Muscle layer of colon (tissue), 2 donors: ENCODE measurements around the gene ABCC8.
A peak's percentile ranks its signal among the peaks of the same experiment; 100 is the strongest.

Experiments
- H3K27ac ChIP-seq: one replicate; pipeline ENCODE4 v1.7.0; 2013; ENCODE audit warnings: low read depth, mild to moderate bottlenecking, low read length, moderate library complexity
- H3K27me3 ChIP-seq, 2 donors: one replicate each; pipeline ENCODE4 v1.7.0; 2013; ENCODE audit warnings: low read length in 2 of 2, mild to moderate bottlenecking in 2 of 2; ENCODE audit not compliant: insufficient read depth in 2 of 2, control insufficient read depth in 1 of 2
- H3K36me3 ChIP-seq: one replicate; pipeline ENCODE4 v1.7.0; 2013; ENCODE audit warnings: mild to moderate bottlenecking, low read length; ENCODE audit not compliant: insufficient read depth
- H3K4me1 ChIP-seq: one replicate; pipeline ENCODE4 v1.7.0; 2013; ENCODE audit warnings: mild to moderate bottlenecking, low read length; ENCODE audit not compliant: insufficient read depth
- H3K4me3 ChIP-seq, 2 donors: one replicate each; pipeline ENCODE4 v1.7.0; 2013; ENCODE audit warnings: low read length in 2 of 2, low read depth in 1 of 2, mild to moderate bottlenecking in 1 of 2, moderate library complexity in 1 of 2
- H3K9ac ChIP-seq: one replicate; pipeline ENCODE4 v1.7.0; 2013; ENCODE audit warnings: low read length
- H3K9me3 ChIP-seq: one replicate; pipeline ENCODE4 v1.7.0; 2013; ENCODE audit warnings: mild to moderate bottlenecking, low read length
- donor health status: abdominal sarcoma.
- donor health status: Adenocarcinoma of cecum.

ABCC8 gene

DNA sequence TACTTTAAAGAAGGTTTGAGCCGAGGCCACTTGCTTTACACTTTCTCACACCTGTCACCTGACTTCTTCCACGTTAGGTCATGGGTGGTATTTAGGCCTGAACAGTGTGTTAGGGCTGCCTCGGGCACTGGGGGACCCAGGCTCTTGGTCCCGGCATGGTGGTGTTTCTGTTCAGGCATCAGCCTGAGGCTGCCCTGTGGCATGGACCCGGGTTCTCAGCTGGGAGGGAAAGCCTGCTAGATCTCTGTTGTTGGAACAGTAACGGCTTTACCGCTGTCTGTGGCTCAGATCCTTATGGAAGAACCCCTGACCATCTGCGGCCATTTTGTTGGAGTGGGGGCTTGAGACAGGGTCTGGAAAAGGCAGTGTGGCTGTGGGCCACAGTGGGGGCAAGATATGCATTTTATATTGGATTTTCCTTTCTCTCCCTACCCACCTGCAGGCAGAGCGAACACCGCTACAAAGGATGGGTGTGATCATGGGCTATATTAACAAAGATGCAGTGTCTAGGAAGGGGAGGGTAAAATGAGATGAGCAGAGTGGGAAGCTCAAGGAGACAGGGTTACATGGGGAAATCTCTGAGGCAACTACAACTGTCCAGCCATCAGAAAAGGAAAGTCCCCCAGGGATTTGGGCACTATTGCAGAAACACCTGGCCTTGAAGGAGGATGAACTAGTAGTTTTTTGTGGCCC is 86.5 kb downstream of the ABCC8 start:
- H3K4me3 ChIP-seq = no peak overlapping the region
- H3K27ac ChIP-seq = no peak overlapping the region

DNA sequence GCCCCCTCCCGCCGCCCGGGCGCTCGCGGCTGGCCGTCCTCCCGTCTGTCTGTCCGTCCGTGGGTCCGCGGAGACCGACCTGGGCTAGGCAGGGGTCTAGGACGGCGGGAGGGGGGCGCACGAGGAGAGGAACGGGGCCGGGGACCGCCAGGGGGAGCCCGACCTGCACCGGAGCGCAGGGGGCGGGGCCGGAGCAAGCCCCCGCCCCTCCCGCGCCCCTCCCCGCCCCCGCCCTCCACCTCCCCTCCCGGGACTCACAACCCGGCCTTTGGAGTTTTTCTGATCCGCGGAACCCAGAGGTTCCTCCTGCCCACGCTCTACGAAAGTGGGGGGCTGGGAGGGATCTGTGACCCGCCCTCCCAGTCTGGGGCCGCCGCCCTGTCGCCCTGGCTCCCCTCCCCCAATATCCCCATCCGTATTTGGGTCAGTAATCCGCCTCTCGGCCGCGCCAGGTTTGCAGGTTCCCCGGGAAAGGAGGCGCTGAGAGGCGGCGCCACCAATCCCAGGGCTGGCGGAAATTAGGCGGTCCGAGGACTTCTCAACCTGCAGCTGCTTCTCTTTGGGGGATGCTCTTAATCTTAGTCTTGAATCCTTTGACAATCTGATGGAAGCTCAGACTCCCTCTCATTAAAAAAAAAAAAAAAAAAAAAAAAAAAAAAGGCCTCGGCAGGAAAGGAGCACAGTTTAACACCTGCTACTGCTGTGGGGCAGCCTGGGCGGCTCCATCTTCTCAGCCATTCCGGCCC is 87.3 kb downstream of the ABCC8 start:
- Histone ChIP-seq H3K4me1 (no peaks in the 10 kb centered on the region), H3K9me3 (no peaks in the 10 kb centered on the region), H3K27ac (no peak overlapping the region), H3K27me3 (no peaks in the 10 kb centered on the region), H3K36me3 (no peaks in the 10 kb centered on the region), H3K4me3 (peak overlapping the region in 1 of 2 donors; percentile 57), H3K9ac (no peak overlapping the region)

More for the DNA sequence above, 86.5 kb downstream of the ABCC8 start:
- no peaks in the 10 kb centered on the region for H3K4me1 ChIP-seq
- H3K9me3 ChIP-seq = no peaks in the 10 kb centered on the region
- no peaks in the 10 kb centered on the region for H3K36me3 ChIP-seq
- H3K9ac ChIP-seq = no peak overlapping the region
- no peaks in the 10 kb centered on the region for H3K27me3 ChIP-seq

DNA sequence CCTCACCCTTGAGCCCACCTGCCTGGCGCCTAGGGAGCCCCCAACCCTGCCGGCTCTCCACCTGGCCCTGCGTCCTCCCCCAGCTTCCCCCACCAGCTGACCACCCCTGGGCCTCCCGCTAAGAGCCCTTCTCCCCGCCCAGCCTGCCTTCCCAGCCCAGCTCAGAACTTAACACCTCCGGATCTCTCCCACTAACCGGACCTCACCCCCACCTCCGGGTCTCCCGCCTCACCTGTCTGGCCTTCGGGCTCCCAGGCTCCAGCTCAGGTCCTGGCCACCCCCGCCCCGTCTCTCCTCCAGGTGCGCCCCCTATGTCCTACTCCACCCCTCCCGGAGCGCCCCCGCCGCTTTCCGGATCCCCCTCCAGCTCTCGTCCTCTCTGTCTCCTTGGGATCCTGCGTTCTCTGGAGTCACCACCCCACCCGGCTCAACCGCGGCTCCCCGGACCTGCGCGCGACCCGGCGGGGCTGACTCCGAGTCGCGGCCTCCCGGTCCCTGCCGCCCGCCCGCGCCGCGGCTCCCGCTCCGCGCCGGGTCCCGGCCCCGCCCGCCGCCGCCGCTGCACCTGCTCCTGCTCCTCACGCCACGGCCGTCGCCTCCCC is 87.9 kb downstream of the ABCC8 start, which contains the start of gene KCNJ11:
Gene KCNJ11, minus strand, starts transcription at position 51 of the 602 bp plus-strand sequence. CDS start 568 bp downstream, outside the sequence.
- H3K4me1 ChIP-seq = no peaks in the 10 kb centered on the region
- H3K27me3 ChIP-seq = no peaks in the 10 kb centered on the region
- no peaks in the 10 kb centered on the region for H3K36me3 ChIP-seq
- peak within 1 kb of the TSS in 1 of 2 donors; percentile 57 for H3K4me3 ChIP-seq
- no peaks in the 10 kb centered on the region for H3K9me3 ChIP-seq
- no peak within 1 kb of the TSS for H3K27ac ChIP-seq
- no peak within 1 kb of the TSS for H3K9ac ChIP-seq

- Histone ChIP-seq H3K27ac (no peak overlapping the region), H3K4me3 (no peak overlapping the region), H3K4me1 (no peaks in the 10 kb centered on the region), H3K27me3 (no peaks in the 10 kb centered on the region), H3K36me3 (no peaks in the 10 kb centered on the region), H3K9me3 (no peaks in the 10 kb centered on the region), H3K9ac (no peak overlapping the region)
These were observed 88.8 kb downstream of the ABCC8 start for GRCh38 chr11:17387811-17388210.

- H3K9me3 ChIP-seq = no peaks in the 10 kb centered on the region
- H3K27me3 ChIP-seq = no peaks in the 10 kb centered on the region
- no peaks in the 10 kb centered on the region for H3K36me3 ChIP-seq
- H3K4me3 ChIP-seq = no peak overlapping the region
- H3K4me1 ChIP-seq = no peaks in the 10 kb centered on the region
- no peak overlapping the region for H3K27ac ChIP-seq
- H3K9ac ChIP-seq = no peak overlapping the region
These were observed 89.4 kb downstream of the ABCC8 start for GRCh38 chr11:17387254-17387653.

DNA sequence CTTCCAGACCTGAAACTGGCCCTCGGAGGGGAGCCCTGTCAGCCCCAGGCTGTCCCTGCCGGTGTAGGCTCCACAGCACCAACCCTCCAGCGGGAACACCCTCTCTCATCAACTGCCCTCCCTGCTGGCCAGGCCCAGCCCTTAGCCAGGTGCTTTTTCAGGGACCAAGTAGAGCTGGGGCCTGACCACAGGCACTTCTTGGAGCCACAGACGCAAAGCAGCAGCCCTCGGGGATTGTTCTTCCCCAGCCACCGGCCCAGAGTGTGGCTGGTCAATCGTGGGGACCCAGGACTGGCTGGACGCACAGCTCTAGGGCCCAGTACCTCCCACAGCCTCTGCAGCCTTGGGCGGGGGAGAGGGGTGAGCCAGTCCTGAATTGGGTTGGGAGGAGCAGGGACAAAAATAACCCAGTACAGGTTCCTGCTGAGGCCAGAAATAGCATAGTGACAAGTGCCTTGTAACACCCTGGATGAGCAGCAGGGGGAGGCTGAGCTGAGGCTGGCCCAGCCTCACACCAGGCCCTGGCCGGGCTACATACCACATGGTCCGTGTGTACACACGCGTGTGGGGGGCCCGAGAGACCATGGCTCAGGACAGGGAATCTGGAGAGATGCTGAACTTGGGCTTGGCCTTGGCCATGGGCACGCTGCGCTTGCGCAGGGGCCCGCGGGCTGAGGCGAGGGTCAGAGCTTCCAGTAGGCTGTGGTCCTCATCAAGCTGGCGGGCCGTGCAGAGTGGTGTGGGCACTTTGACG is 90.1 kb downstream of the ABCC8 start:
- H3K9me3 ChIP-seq = no peaks in the 10 kb centered on the region
- H3K36me3 ChIP-seq = no peaks in the 10 kb centered on the region
- H3K4me1 ChIP-seq = no peaks in the 10 kb centered on the region
- no peaks in the 10 kb centered on the region for H3K27me3 ChIP-seq
- H3K4me3 ChIP-seq = no peak overlapping the region
- no peak overlapping the region for H3K27ac ChIP-seq
- H3K9ac ChIP-seq = no peak overlapping the region

DNA sequence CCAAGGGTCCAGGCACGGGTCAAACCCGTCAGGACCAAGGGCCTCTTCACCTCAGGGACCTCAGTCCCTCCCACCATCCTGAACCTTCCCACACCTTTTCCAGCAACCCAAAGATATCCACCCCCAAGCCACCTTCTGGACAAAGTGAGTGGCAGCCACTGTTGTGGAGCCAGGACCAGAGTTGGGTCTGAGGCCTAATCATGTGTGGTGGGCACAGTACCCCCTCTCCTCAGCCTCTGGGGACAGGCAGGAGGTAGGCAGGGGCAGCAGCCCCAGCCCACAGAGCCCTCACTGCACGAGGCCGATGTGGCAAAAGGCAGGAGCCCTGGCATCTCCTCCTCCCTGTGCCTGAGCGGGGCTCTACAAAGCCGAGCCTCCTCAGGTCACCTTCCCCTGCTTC is 90.7 kb downstream of the ABCC8 start:
- Histone ChIP-seq H3K4me1 (no peaks in the 10 kb centered on the region), H3K27ac (no peak overlapping the region), H3K9ac (no peak overlapping the region), H3K9me3 (no peaks in the 10 kb centered on the region), H3K36me3 (no peaks in the 10 kb centered on the region), H3K27me3 (no peaks in the 10 kb centered on the region), H3K4me3 (no peak overlapping the region)

DNA sequence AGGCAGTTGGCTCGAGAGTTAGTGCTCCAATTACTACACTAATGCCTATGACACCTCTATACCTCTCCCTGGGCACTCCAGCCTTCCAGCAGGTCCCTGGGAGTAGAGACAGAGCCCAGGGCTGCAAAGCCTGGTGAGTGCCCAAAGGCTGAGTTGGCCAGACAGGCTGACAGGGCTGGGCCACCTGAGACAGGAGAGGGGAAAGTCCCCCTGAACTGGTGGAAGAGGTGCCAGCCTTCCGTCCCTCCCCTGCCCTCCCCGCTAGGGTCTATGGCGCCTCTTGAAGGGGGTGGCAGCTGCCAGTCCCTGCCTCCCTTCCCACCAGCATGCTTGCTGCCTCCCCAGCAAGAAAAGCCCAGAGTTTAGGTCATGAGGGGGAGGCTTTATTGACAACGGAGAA is 91.2 kb downstream of the ABCC8 start:
- Histone ChIP-seq H3K9ac (no peak overlapping the region), H3K4me3 (no peak overlapping the region), H3K27ac (no peak overlapping the region), H3K4me1 (no peaks in the 10 kb centered on the region), H3K36me3 (no peaks in the 10 kb centered on the region), H3K9me3 (no peaks in the 10 kb centered on the region), H3K27me3 (no peaks in the 10 kb centered on the region)

GRCh38 chr11:17384002-17384511 is 92.6 kb downstream of the ABCC8 start:
- no peaks in the 10 kb centered on the region for H3K9me3 ChIP-seq
- H3K4me1 ChIP-seq = no peaks in the 10 kb centered on the region
- H3K9ac ChIP-seq = no peak overlapping the region
- no peaks in the 10 kb centered on the region for H3K27me3 ChIP-seq
- no peaks in the 10 kb centered on the region for H3K36me3 ChIP-seq
- H3K4me3 ChIP-seq = no peak overlapping the region
- no peak overlapping the region for H3K27ac ChIP-seq

- no peak overlapping the region for H3K27ac ChIP-seq
- no peak overlapping the region for H3K9ac ChIP-seq
These were observed 93.2 kb downstream of the ABCC8 start for GRCh38 chr11:17383461-17383860.

More at GRCh38 chr11:17383461-17383860, 93.2 kb downstream of the ABCC8 start:
- Histone ChIP-seq H3K36me3 (no peaks in the 10 kb centered on the region), H3K27me3 (no peaks in the 10 kb centered on the region), H3K9me3 (no peaks in the 10 kb centered on the region), H3K4me1 (no peaks in the 10 kb centered on the region), H3K4me3 (no peak overlapping the region)
